ENCODE measurements around the gene LAYN. TPM values are rescaled to one million over a fixed set of nuclear protein-coding genes. Genes with fewer than 3 reads are reported as not detected.
A peak's percentile ranks its signal among the peaks of the same experiment; 100 is the strongest.

The LAYN gene
- total RNA-seq, 1 donor from 2014 or later, result 11.0 TPM

DNA sequence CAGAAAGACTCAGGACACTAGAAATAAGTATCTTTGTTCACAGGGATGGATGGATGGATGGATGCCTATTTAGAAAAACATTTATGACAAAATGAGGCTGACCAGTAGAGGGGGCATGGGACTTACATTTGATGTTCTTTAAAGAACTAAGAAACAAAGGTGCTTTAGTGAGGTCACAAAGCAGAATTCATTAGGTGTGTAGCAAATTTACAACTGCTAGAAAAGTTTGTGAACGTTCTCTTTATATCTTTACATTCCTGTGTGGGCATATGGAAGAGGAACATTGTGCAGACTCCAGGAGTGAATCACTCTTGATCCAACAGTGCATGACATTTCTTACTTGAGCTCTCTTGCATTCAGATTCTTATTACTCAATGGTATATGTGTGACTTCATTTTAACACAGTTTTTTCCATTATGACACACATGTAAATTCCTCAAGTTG, 45.9 kb downstream of the LAYN start:
- no peak overlapping the region for H3K9ac ChIP-seq (ENCODE audit: low read depth in 1 of 3, low read length in 3 of 3)
- H3K27ac ChIP-seq (ENCODE audit: low read depth, low read length), result no peak overlapping the region
- no peaks in the 10 kb centered on the region for H3K9me3 ChIP-seq (ENCODE audit: control insufficient read depth in 3 of 3, low read length in 3 of 3)
- no peak overlapping the region for H3K4me3 ChIP-seq (ENCODE audit: low read length in 3 of 3)
- no peaks in the 10 kb centered on the region for H3K4me1 ChIP-seq (ENCODE audit: control insufficient read depth in 3 of 3, insufficient read depth in 3 of 3, low read length in 3 of 3)
- H3K27me3 ChIP-seq (ENCODE audit: control insufficient read depth in 3 of 3, insufficient read depth in 3 of 3, low read length in 3 of 3), result no peaks in the 10 kb centered on the region
- no peaks in the 10 kb centered on the region for H3K36me3 ChIP-seq (ENCODE audit: control insufficient read depth in 3 of 3, insufficient read depth in 3 of 3, low read length in 3 of 3)

GRCh38 chr11:111589114-111589513, 48.6 kb downstream of the LAYN start:
- no peak overlapping the region for H3K27ac ChIP-seq (ENCODE audit: low read depth, low read length)
- H3K27me3 ChIP-seq (ENCODE audit: control insufficient read depth in 3 of 3, insufficient read depth in 3 of 3, low read length in 3 of 3), result no peaks in the 10 kb centered on the region
- H3K4me1 ChIP-seq (ENCODE audit: control insufficient read depth in 3 of 3, insufficient read depth in 3 of 3, low read length in 3 of 3), result no peaks in the 10 kb centered on the region
- no peak overlapping the region for H3K9ac ChIP-seq (ENCODE audit: low read depth in 1 of 3, low read length in 3 of 3)
- no peaks in the 10 kb centered on the region for H3K36me3 ChIP-seq (ENCODE audit: control insufficient read depth in 3 of 3, insufficient read depth in 3 of 3, low read length in 3 of 3)
- H3K9me3 ChIP-seq (ENCODE audit: control insufficient read depth in 3 of 3, low read length in 3 of 3), result no peaks in the 10 kb centered on the region
- H3K4me3 ChIP-seq (ENCODE audit: low read length in 3 of 3), result no peak overlapping the region

DNA sequence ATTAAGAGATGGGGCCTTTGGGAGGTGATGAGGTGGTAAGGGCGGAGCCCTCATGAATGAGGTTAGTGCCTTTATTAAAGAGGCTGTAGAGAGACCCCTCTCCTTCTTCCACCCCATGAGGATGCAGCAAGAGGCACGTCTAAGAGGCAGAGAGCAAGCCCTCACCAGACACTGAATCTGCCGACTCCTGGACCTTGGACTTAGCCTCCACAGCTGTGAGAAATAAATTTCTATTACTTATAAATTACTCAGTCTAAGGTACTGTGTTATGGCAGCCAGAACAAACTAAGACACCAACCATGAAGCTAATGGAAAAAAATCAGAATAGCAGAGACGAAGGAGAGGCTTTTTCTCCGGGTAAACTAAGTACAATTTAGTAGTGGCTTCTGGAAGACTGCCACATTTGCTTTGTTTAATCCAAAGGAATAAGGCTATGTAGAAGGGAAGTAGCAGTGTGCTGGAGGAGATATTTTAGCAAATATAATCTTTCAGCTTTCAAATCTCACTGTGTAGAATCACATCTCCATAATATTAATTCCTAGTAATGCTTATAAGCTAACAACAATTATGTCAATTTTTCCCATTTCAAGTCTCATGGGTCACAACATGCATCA, 49.5 kb downstream of the LAYN start:
- no peak overlapping the region for H3K27ac ChIP-seq (ENCODE audit: low read depth, low read length)
- no peak overlapping the region for H3K9ac ChIP-seq (ENCODE audit: low read depth in 1 of 3, low read length in 3 of 3)
- no peaks in the 10 kb centered on the region for H3K9me3 ChIP-seq (ENCODE audit: control insufficient read depth in 3 of 3, low read length in 3 of 3)
- H3K4me3 ChIP-seq (ENCODE audit: low read length in 3 of 3), result no peak overlapping the region
- no peaks in the 10 kb centered on the region for H3K4me1 ChIP-seq (ENCODE audit: control insufficient read depth in 3 of 3, insufficient read depth in 3 of 3, low read length in 3 of 3)
- H3K27me3 ChIP-seq (ENCODE audit: control insufficient read depth in 3 of 3, insufficient read depth in 3 of 3, low read length in 3 of 3), result no peaks in the 10 kb centered on the region
- H3K36me3 ChIP-seq (ENCODE audit: control insufficient read depth in 3 of 3, insufficient read depth in 3 of 3, low read length in 3 of 3), result no peaks in the 10 kb centered on the region

GRCh38 chr11:111591187-111591960, 50.9 kb downstream of the LAYN start:
- H3K27me3 ChIP-seq (ENCODE audit: control insufficient read depth in 3 of 3, insufficient read depth in 3 of 3, low read length in 3 of 3), result no peaks in the 10 kb centered on the region
- H3K9ac ChIP-seq (ENCODE audit: low read depth in 1 of 3, low read length in 3 of 3), result no peak overlapping the region
- H3K27ac ChIP-seq (ENCODE audit: low read depth, low read length), result no peak overlapping the region
- no peaks in the 10 kb centered on the region for H3K4me1 ChIP-seq (ENCODE audit: control insufficient read depth in 3 of 3, insufficient read depth in 3 of 3, low read length in 3 of 3)
- H3K4me3 ChIP-seq (ENCODE audit: low read length in 3 of 3), result no peak overlapping the region
- H3K9me3 ChIP-seq (ENCODE audit: control insufficient read depth in 3 of 3, low read length in 3 of 3), result no peaks in the 10 kb centered on the region
- H3K36me3 ChIP-seq (ENCODE audit: control insufficient read depth in 3 of 3, insufficient read depth in 3 of 3, low read length in 3 of 3), result no peaks in the 10 kb centered on the region

GRCh38 chr11:111592491-111592890, 52.0 kb downstream of the LAYN start:
- no peak overlapping the region for H3K27ac ChIP-seq (ENCODE audit: low read depth, low read length)
- H3K9me3 ChIP-seq (ENCODE audit: control insufficient read depth in 3 of 3, low read length in 3 of 3), result no peaks in the 10 kb centered on the region
- H3K4me3 ChIP-seq (ENCODE audit: low read length in 3 of 3), result no peak overlapping the region

DNA sequence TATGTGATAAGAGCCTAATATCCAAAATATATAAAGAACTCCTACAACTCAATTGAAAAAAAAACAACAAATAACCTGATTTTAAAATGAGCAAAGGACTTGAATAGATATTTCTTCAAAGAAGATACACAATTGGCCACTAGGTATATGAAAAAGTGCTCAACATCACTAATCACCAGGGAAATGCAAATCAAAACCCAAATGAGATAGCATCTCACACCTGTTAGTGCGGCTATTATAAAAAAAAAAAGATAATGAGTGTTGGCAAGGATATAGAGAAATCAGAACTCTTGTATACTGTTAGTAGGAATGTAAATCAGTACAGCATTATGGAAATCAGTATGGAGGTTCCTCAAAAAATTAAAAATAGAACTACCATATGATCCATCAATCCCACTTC, 55.8 kb downstream of the LAYN start:
- no peak overlapping the region for H3K9ac ChIP-seq (ENCODE audit: low read depth in 1 of 3, low read length in 3 of 3)
- H3K36me3 ChIP-seq (ENCODE audit: control insufficient read depth in 3 of 3, insufficient read depth in 3 of 3, low read length in 3 of 3), result no peaks in the 10 kb centered on the region
- H3K27me3 ChIP-seq (ENCODE audit: control insufficient read depth in 3 of 3, insufficient read depth in 3 of 3, low read length in 3 of 3), result no peaks in the 10 kb centered on the region
- no peak overlapping the region for H3K4me3 ChIP-seq (ENCODE audit: low read length in 3 of 3)
- no peaks in the 10 kb centered on the region for H3K9me3 ChIP-seq (ENCODE audit: control insufficient read depth in 3 of 3, low read length in 3 of 3)
- H3K4me1 ChIP-seq (ENCODE audit: control insufficient read depth in 3 of 3, insufficient read depth in 3 of 3, low read length in 3 of 3), result peaks cover 0 to 2% (median under 1%) of the 10 kb centered on the region in 3 donors
- H3K27ac ChIP-seq (ENCODE audit: low read depth, low read length), result no peak overlapping the region

More at GRCh38 chr11:111592491-111592890, 52.0 kb downstream of the LAYN start:
- H3K27me3 ChIP-seq (ENCODE audit: control insufficient read depth in 3 of 3, insufficient read depth in 3 of 3, low read length in 3 of 3), result no peaks in the 10 kb centered on the region
- no peaks in the 10 kb centered on the region for H3K4me1 ChIP-seq (ENCODE audit: control insufficient read depth in 3 of 3, insufficient read depth in 3 of 3, low read length in 3 of 3)
- H3K9ac ChIP-seq (ENCODE audit: low read depth in 1 of 3, low read length in 3 of 3), result no peak overlapping the region
- H3K36me3 ChIP-seq (ENCODE audit: control insufficient read depth in 3 of 3, insufficient read depth in 3 of 3, low read length in 3 of 3), result no peaks in the 10 kb centered on the region

DNA sequence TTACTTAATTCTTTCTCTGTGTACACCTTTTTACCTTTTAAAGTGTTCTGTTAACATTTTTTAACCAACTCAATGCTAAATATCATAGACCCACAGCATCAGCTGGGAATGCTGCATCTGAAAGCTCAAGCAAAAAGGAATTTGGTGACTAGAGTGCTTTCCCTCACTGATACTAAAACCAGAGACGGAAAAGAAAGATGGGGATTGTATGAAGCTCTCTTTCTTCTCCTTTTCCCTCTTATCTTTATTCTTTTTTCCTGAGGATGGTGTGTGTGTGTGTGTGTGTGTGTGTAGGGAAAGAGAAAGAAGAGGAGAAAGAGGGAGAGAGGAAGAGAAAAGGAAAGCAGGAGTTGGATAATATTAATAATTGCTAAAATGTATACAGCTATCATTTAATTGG, 57.6 kb downstream of the LAYN start:
- H3K36me3 ChIP-seq (ENCODE audit: control insufficient read depth in 3 of 3, insufficient read depth in 3 of 3, low read length in 3 of 3), result no peaks in the 10 kb centered on the region
- H3K9ac ChIP-seq (ENCODE audit: low read depth in 1 of 3, low read length in 3 of 3), result no peak overlapping the region
- H3K27ac ChIP-seq (ENCODE audit: low read depth, low read length), result no peak overlapping the region
- H3K4me1 ChIP-seq (ENCODE audit: control insufficient read depth in 3 of 3, insufficient read depth in 3 of 3, low read length in 3 of 3), result peaks cover 5 to 7% (median 6%) of the 10 kb centered on the region in 3 donors
- H3K9me3 ChIP-seq (ENCODE audit: control insufficient read depth in 3 of 3, low read length in 3 of 3), result no peaks in the 10 kb centered on the region
- no peak overlapping the region for H3K4me3 ChIP-seq (ENCODE audit: low read length in 3 of 3)
- H3K27me3 ChIP-seq (ENCODE audit: control insufficient read depth in 3 of 3, insufficient read depth in 3 of 3, low read length in 3 of 3), result no peaks in the 10 kb centered on the region

DNA sequence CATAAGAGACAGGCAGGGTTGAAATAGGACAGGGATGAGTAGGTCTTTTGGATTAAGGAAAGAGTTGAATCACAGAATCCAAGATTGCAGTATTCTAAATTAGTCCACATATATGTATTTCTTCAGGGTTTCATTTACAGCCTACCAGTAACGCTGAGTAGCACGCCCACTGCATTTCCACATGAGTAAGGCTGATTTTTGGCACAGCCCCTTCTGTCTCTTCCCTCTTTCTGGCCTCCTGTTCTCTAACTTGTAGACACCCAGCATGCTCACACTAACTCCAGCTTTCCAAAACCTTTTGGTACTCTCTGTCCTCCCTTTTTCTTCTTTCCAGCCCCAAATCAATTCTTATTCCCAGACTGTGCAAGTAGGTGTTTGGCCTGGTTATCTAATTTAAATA, 58.0 kb downstream of the LAYN start:
- Histone ChIP-seq H3K27ac (ENCODE audit: low read depth, low read length) (no peak overlapping the region), H3K27me3 (ENCODE audit: control insufficient read depth in 3 of 3, insufficient read depth in 3 of 3, low read length in 3 of 3) (no peaks in the 10 kb centered on the region), H3K4me3 (ENCODE audit: low read length in 3 of 3) (no peak overlapping the region), H3K36me3 (ENCODE audit: control insufficient read depth in 3 of 3, insufficient read depth in 3 of 3, low read length in 3 of 3) (no peaks in the 10 kb centered on the region), H3K4me1 (ENCODE audit: control insufficient read depth in 3 of 3, insufficient read depth in 3 of 3, low read length in 3 of 3) (peaks cover 5 to 11% (median 10%) of the 10 kb centered on the region in 3 donors), H3K9me3 (ENCODE audit: control insufficient read depth in 3 of 3, low read length in 3 of 3) (no peaks in the 10 kb centered on the region), H3K9ac (ENCODE audit: low read depth in 1 of 3, low read length in 3 of 3) (no peak overlapping the region)

DNA sequence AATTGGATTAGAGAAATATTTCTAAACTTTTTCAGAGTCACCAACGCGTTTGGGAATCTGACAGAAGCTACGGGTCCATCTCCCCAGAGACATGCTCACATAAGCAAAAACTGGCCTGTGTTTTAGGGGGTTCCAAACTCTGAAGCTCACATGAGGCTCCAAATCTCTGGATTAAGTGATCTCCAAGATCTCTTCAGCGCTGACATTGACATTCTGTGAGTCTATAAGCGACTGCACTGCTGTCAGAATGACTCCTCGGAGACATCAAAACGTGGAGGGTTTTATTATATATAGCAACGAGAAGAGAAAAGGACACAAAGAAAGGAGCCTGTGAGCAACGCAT, 61.1 kb downstream of the LAYN start:
- peak overlapping the region; percentile 42 to 92 (median 79) for H3K4me3 ChIP-seq (ENCODE audit: low read length in 3 of 3)
- H3K4me1 ChIP-seq (ENCODE audit: control insufficient read depth in 3 of 3, insufficient read depth in 3 of 3, low read length in 3 of 3), result peaks cover 10 to 20% (median 20%) of the 10 kb centered on the region in 3 donors
- no peaks in the 10 kb centered on the region for H3K9me3 ChIP-seq (ENCODE audit: control insufficient read depth in 3 of 3, low read length in 3 of 3)
- H3K27ac ChIP-seq (ENCODE audit: low read depth, low read length), result peak overlapping the region; percentile 70
- peak overlapping the region; percentile 5 to 75 (median 64) for H3K9ac ChIP-seq (ENCODE audit: low read depth in 1 of 3, low read length in 3 of 3)
- H3K27me3 ChIP-seq (ENCODE audit: control insufficient read depth in 3 of 3, insufficient read depth in 3 of 3, low read length in 3 of 3), result no peaks in the 10 kb centered on the region
- no peaks in the 10 kb centered on the region for H3K36me3 ChIP-seq (ENCODE audit: control insufficient read depth in 3 of 3, insufficient read depth in 3 of 3, low read length in 3 of 3)

Data from skeletal muscle tissue (tissue), 4 donors.